ENCODE results near the gene TCF7L2.

TCF7L2 gene

GRCh38 chr10:113049881-113050280 is 99.8 kb downstream of the TCF7L2 start:
- Histone ChIP-seq H3K9me3 (ENCODE audit: control insufficient read depth in 1 of 2, low read length in 2 of 2) (no peaks in the 10 kb centered on the region), H3K36me3 (ENCODE audit: control insufficient read depth in 1 of 2, insufficient read depth in 2 of 2, low read length in 2 of 2) (peaks cover 0 to 3% of the 10 kb centered on the region in 2 donors), H3K27ac (ENCODE audit: low read depth, low read length) (no peak overlapping the region), H3K27me3 (ENCODE audit: control insufficient read depth in 1 of 2, insufficient read depth in 2 of 2, low read length in 2 of 2) (no peaks in the 10 kb centered on the region), H3K4me3 (ENCODE audit: low read depth in 1 of 2, low read length in 2 of 2) (no peak overlapping the region), H3K9ac (ENCODE audit: low read depth in 1 of 2, low read length in 2 of 2) (no peak overlapping the region), H3K4me1 (ENCODE audit: control insufficient read depth in 1 of 2, insufficient read depth in 2 of 2, low read length in 2 of 2) (peaks cover 0 to 10% of the 10 kb centered on the region in 2 donors)

GRCh38 chr10:113052076-113052830 is 102.2 kb downstream of the TCF7L2 start:
- H3K9me3 ChIP-seq (ENCODE audit: control insufficient read depth in 1 of 2, low read length in 2 of 2): no peaks in the 10 kb centered on the region
- no peak overlapping the region for H3K4me3 ChIP-seq (ENCODE audit: low read depth in 1 of 2, low read length in 2 of 2)
- H3K27ac ChIP-seq (ENCODE audit: low read depth, low read length): no peak overlapping the region
- H3K27me3 ChIP-seq (ENCODE audit: control insufficient read depth in 1 of 2, insufficient read depth in 2 of 2, low read length in 2 of 2): no peaks in the 10 kb centered on the region
- peaks cover 0 to 3% of the 10 kb centered on the region in 2 donors for H3K36me3 ChIP-seq (ENCODE audit: control insufficient read depth in 1 of 2, insufficient read depth in 2 of 2, low read length in 2 of 2)
- no peak overlapping the region for H3K9ac ChIP-seq (ENCODE audit: low read depth in 1 of 2, low read length in 2 of 2)
- H3K4me1 ChIP-seq (ENCODE audit: control insufficient read depth in 1 of 2, insufficient read depth in 2 of 2, low read length in 2 of 2): peaks cover 0 to 10% of the 10 kb centered on the region in 2 donors

GRCh38 chr10:113053091-113053490 is 103.0 kb downstream of the TCF7L2 start:
- Histone ChIP-seq H3K27ac (ENCODE audit: low read depth, low read length) (no peak overlapping the region), H3K9ac (ENCODE audit: low read depth in 1 of 2, low read length in 2 of 2) (no peak overlapping the region), H3K9me3 (ENCODE audit: control insufficient read depth in 1 of 2, low read length in 2 of 2) (no peaks in the 10 kb centered on the region), H3K4me1 (ENCODE audit: control insufficient read depth in 1 of 2, insufficient read depth in 2 of 2, low read length in 2 of 2) (peaks cover 7 to 16% of the 10 kb centered on the region in 2 donors), H3K27me3 (ENCODE audit: control insufficient read depth in 1 of 2, insufficient read depth in 2 of 2, low read length in 2 of 2) (no peaks in the 10 kb centered on the region), H3K36me3 (ENCODE audit: control insufficient read depth in 1 of 2, insufficient read depth in 2 of 2, low read length in 2 of 2) (peaks cover 0 to 3% of the 10 kb centered on the region in 2 donors), H3K4me3 (ENCODE audit: low read depth in 1 of 2, low read length in 2 of 2) (no peak overlapping the region)

GRCh38 chr10:113053881-113054280 is 103.8 kb downstream of the TCF7L2 start:
- Histone ChIP-seq H3K27me3 (ENCODE audit: control insufficient read depth in 1 of 2, insufficient read depth in 2 of 2, low read length in 2 of 2) (no peaks in the 10 kb centered on the region), H3K27ac (ENCODE audit: low read depth, low read length) (no peak overlapping the region)

GRCh38 chr10:113055458-113055857 is 105.4 kb downstream of the TCF7L2 start:
- H3K27ac ChIP-seq (ENCODE audit: low read depth, low read length): no peak overlapping the region
- no peaks in the 10 kb centered on the region for H3K27me3 ChIP-seq (ENCODE audit: control insufficient read depth in 1 of 2, insufficient read depth in 2 of 2, low read length in 2 of 2)
- H3K9me3 ChIP-seq (ENCODE audit: control insufficient read depth in 1 of 2, low read length in 2 of 2): no peaks in the 10 kb centered on the region
- H3K36me3 ChIP-seq (ENCODE audit: control insufficient read depth in 1 of 2, insufficient read depth in 2 of 2, low read length in 2 of 2): peaks cover 0 to 3% of the 10 kb centered on the region in 2 donors
- H3K9ac ChIP-seq (ENCODE audit: low read depth in 1 of 2, low read length in 2 of 2): no peak overlapping the region
- peaks cover 27 to 39% of the 10 kb centered on the region in 2 donors for H3K4me1 ChIP-seq (ENCODE audit: control insufficient read depth in 1 of 2, insufficient read depth in 2 of 2, low read length in 2 of 2)
- no peak overlapping the region for H3K4me3 ChIP-seq (ENCODE audit: low read depth in 1 of 2, low read length in 2 of 2)

More at GRCh38 chr10:113053881-113054280, 103.8 kb downstream of the TCF7L2 start:
- Histone ChIP-seq H3K9ac (ENCODE audit: low read depth in 1 of 2, low read length in 2 of 2) (no peak overlapping the region), H3K36me3 (ENCODE audit: control insufficient read depth in 1 of 2, insufficient read depth in 2 of 2, low read length in 2 of 2) (peaks cover 0 to 3% of the 10 kb centered on the region in 2 donors), H3K4me3 (ENCODE audit: low read depth in 1 of 2, low read length in 2 of 2) (no peak overlapping the region), H3K4me1 (ENCODE audit: control insufficient read depth in 1 of 2, insufficient read depth in 2 of 2, low read length in 2 of 2) (peaks cover 14 to 24% of the 10 kb centered on the region in 2 donors), H3K9me3 (ENCODE audit: control insufficient read depth in 1 of 2, low read length in 2 of 2) (no peaks in the 10 kb centered on the region)

GRCh38 chr10:113056030-113056429 is 106.0 kb downstream of the TCF7L2 start:
- H3K27ac ChIP-seq (ENCODE audit: low read depth, low read length): no peak overlapping the region

GRCh38 chr10:113056441-113057021 is 106.5 kb downstream of the TCF7L2 start:
- Histone ChIP-seq H3K27ac (ENCODE audit: low read depth, low read length) (no peak overlapping the region), H3K4me1 (ENCODE audit: control insufficient read depth in 1 of 2, insufficient read depth in 2 of 2, low read length in 2 of 2) (peaks cover 38 to 48% of the 10 kb centered on the region in 2 donors), H3K9me3 (ENCODE audit: control insufficient read depth in 1 of 2, low read length in 2 of 2) (no peaks in the 10 kb centered on the region), H3K36me3 (ENCODE audit: control insufficient read depth in 1 of 2, insufficient read depth in 2 of 2, low read length in 2 of 2) (peaks cover 0 to 3% of the 10 kb centered on the region in 2 donors), H3K27me3 (ENCODE audit: control insufficient read depth in 1 of 2, insufficient read depth in 2 of 2, low read length in 2 of 2) (no peaks in the 10 kb centered on the region), H3K4me3 (ENCODE audit: low read depth in 1 of 2, low read length in 2 of 2) (no peak overlapping the region), H3K9ac (ENCODE audit: low read depth in 1 of 2, low read length in 2 of 2) (no peak overlapping the region)

More at GRCh38 chr10:113056030-113056429, 106.0 kb downstream of the TCF7L2 start:
- Histone ChIP-seq H3K36me3 (ENCODE audit: control insufficient read depth in 1 of 2, insufficient read depth in 2 of 2, low read length in 2 of 2) (peaks cover 0 to 3% of the 10 kb centered on the region in 2 donors), H3K27me3 (ENCODE audit: control insufficient read depth in 1 of 2, insufficient read depth in 2 of 2, low read length in 2 of 2) (no peaks in the 10 kb centered on the region), H3K4me3 (ENCODE audit: low read depth in 1 of 2, low read length in 2 of 2) (no peak overlapping the region), H3K9me3 (ENCODE audit: control insufficient read depth in 1 of 2, low read length in 2 of 2) (no peaks in the 10 kb centered on the region), H3K9ac (ENCODE audit: low read depth in 1 of 2, low read length in 2 of 2) (no peak overlapping the region), H3K4me1 (ENCODE audit: control insufficient read depth in 1 of 2, insufficient read depth in 2 of 2, low read length in 2 of 2) (peaks cover 33 to 45% of the 10 kb centered on the region in 2 donors)

GRCh38 chr10:113057948-113058522 is 108.0 kb downstream of the TCF7L2 start:
- H3K4me1 ChIP-seq (ENCODE audit: control insufficient read depth in 1 of 2, insufficient read depth in 2 of 2, low read length in 2 of 2): peaks cover 38 to 43% of the 10 kb centered on the region in 2 donors
- H3K9me3 ChIP-seq (ENCODE audit: control insufficient read depth in 1 of 2, low read length in 2 of 2): no peaks in the 10 kb centered on the region
- no peak overlapping the region for H3K9ac ChIP-seq (ENCODE audit: low read depth in 1 of 2, low read length in 2 of 2)
- peaks cover 0 to 3% of the 10 kb centered on the region in 2 donors for H3K36me3 ChIP-seq (ENCODE audit: control insufficient read depth in 1 of 2, insufficient read depth in 2 of 2, low read length in 2 of 2)
- no peaks in the 10 kb centered on the region for H3K27me3 ChIP-seq (ENCODE audit: control insufficient read depth in 1 of 2, insufficient read depth in 2 of 2, low read length in 2 of 2)
- no peak overlapping the region for H3K27ac ChIP-seq (ENCODE audit: low read depth, low read length)
- H3K4me3 ChIP-seq (ENCODE audit: low read depth in 1 of 2, low read length in 2 of 2): peak overlapping the region; percentile 11 to 30

GRCh38 chr10:113058523-113059370 is 108.7 kb downstream of the TCF7L2 start:
- H3K9me3 ChIP-seq (ENCODE audit: control insufficient read depth in 1 of 2, low read length in 2 of 2): no peaks in the 10 kb centered on the region
- H3K4me3 ChIP-seq (ENCODE audit: low read depth in 1 of 2, low read length in 2 of 2): peak overlapping the region; percentile 11 to 46
- peaks cover 0 to 1% of the 10 kb centered on the region in 2 donors for H3K36me3 ChIP-seq (ENCODE audit: control insufficient read depth in 1 of 2, insufficient read depth in 2 of 2, low read length in 2 of 2)
- H3K9ac ChIP-seq (ENCODE audit: low read depth in 1 of 2, low read length in 2 of 2): peak overlapping the region; percentile 1 to 42
- H3K4me1 ChIP-seq (ENCODE audit: control insufficient read depth in 1 of 2, insufficient read depth in 2 of 2, low read length in 2 of 2): peaks cover 38 to 43% of the 10 kb centered on the region in 2 donors
- no peak overlapping the region for H3K27ac ChIP-seq (ENCODE audit: low read depth, low read length)
- no peaks in the 10 kb centered on the region for H3K27me3 ChIP-seq (ENCODE audit: control insufficient read depth in 1 of 2, insufficient read depth in 2 of 2, low read length in 2 of 2)
